GM12892 (cell line): ENCODE data around the gene CEACAM1.

Experiments
- POLR2A ChIP-seq: IDR thresholded peaks from 2 replicates; pipeline ENCODE4 v1.6.1; 2011; ENCODE audit warnings: low read depth, low read length, control low read depth
- POLR2AphosphoS5 ChIP-seq: IDR thresholded peaks from 2 replicates; pipeline ENCODE4 v1.6.1; 2011; ENCODE audit warnings: low read depth, low read length, control low read depth
- TAF1 ChIP-seq: IDR thresholded peaks from 2 replicates; pipeline ENCODE4 v1.6.1; 2011; ENCODE audit warnings: low read depth, mild to moderate bottlenecking, control low read depth, low read length, borderline replicate concordance

DNA sequence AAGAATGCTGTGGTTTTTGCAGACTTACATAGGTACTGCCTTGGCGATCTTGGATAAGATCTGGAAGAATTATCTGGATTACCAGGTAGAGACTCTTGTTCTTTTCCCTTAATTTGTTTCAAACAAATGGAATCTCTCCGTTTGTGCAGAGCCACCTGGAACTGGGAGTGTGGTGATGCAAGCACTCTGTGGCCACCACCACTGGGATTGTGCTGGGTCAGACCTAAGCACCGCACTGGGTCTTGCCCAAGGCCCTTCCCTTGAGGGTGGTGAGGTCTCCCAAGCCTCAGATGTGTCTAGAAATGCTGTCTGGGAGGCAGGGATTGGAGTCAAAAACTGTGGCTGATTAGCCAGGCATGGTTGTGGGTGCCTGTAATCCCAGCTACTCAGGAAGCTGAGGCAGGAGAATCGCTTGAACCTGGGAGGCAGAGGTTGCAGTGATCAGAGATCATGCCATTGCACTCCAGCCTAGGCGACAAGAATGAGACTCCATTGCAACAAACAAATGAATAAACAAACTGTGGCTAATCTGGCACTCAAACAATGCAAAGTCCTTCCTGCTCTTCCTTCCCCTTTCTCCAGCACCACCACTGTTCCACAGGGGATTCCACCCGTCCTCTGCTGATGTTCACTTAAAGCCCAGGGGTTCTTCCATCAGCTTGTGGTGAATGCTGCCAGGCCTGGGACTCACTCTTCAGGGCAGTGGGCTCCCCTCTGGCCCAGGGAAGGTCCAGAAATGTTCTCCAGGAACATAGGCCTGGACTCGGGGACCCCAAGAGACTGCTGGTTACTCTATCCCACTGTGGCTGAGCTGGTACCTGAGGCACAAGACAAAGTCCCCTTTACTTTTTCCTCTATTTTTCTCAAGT is 10.8 kb upstream of the CEACAM1 start:
- no peak for TF ChIP-seq POLR2A
- TF ChIP-seq POLR2AphosphoS5 = no peak
- no peak for TF ChIP-seq TAF1
